ENCODE results near the gene TMSB4X.

The TMSB4X gene

GRCh38 chrX:12986886-12987285 lies 12.0 kb downstream of the TMSB4X start:
- H3K27me3 ChIP-seq (ENCODE audit: control insufficient read depth, insufficient read depth, low read length) = no peaks in the 10 kb centered on the region
- H3K9ac ChIP-seq (ENCODE audit: low read length) = no peak overlapping the region
- H3K9me3 ChIP-seq (ENCODE audit: control insufficient read depth, insufficient read depth, low read depth, low read length) = peaks cover 13% of the 10 kb centered on the region; the same call in 1 of the 2 replicates
- no peaks in the 10 kb centered on the region for H3K36me3 ChIP-seq (ENCODE audit: control insufficient read depth, insufficient read depth, low read length)
- no peak overlapping the region for H3K27ac ChIP-seq (ENCODE audit: low read depth, low read length)
- no peak overlapping the region for H3K4me3 ChIP-seq (ENCODE audit: low read depth, low read length)
- no peaks in the 10 kb centered on the region for H3K4me1 ChIP-seq (ENCODE audit: control insufficient read depth, insufficient read depth, low read length)

- H3K9me3 ChIP-seq (ENCODE audit: control insufficient read depth, insufficient read depth, low read depth, low read length) = peaks cover 13% of the 10 kb centered on the region; the same call in 1 of the 2 replicates
These were observed 12.4 kb downstream of the TMSB4X start for GRCh38 chrX:12987340-12987739.

GRCh38 chrX:12987900-12988594 lies 13.1 kb downstream of the TMSB4X start:
- H3K9ac ChIP-seq (ENCODE audit: low read length) = no peak overlapping the region
- H3K27me3 ChIP-seq (ENCODE audit: control insufficient read depth, insufficient read depth, low read length) = no peaks in the 10 kb centered on the region
- no peaks in the 10 kb centered on the region for H3K36me3 ChIP-seq (ENCODE audit: control insufficient read depth, insufficient read depth, low read length)
- H3K4me3 ChIP-seq (ENCODE audit: low read depth, low read length) = no peak overlapping the region
- peaks cover 13% of the 10 kb centered on the region; the same call in 1 of the 2 replicates for H3K9me3 ChIP-seq (ENCODE audit: control insufficient read depth, insufficient read depth, low read depth, low read length)
- no peaks in the 10 kb centered on the region for H3K4me1 ChIP-seq (ENCODE audit: control insufficient read depth, insufficient read depth, low read length)
- no peak overlapping the region for H3K27ac ChIP-seq (ENCODE audit: low read depth, low read length)

More at GRCh38 chrX:12987340-12987739, 12.4 kb downstream of the TMSB4X start:
- Histone ChIP-seq H3K4me1 (ENCODE audit: control insufficient read depth, insufficient read depth, low read length) (no peaks in the 10 kb centered on the region), H3K27me3 (ENCODE audit: control insufficient read depth, insufficient read depth, low read length) (no peaks in the 10 kb centered on the region), H3K9ac (ENCODE audit: low read length) (no peak overlapping the region), H3K4me3 (ENCODE audit: low read depth, low read length) (no peak overlapping the region), H3K27ac (ENCODE audit: low read depth, low read length) (no peak overlapping the region), H3K36me3 (ENCODE audit: control insufficient read depth, insufficient read depth, low read length) (no peaks in the 10 kb centered on the region)

GRCh38 chrX:12988797-12989196 lies 13.9 kb downstream of the TMSB4X start:
- no peak overlapping the region for H3K9ac ChIP-seq (ENCODE audit: low read length)
- H3K4me1 ChIP-seq (ENCODE audit: control insufficient read depth, insufficient read depth, low read length) = no peaks in the 10 kb centered on the region
- peaks cover 13% of the 10 kb centered on the region; the same call in 1 of the 2 replicates for H3K9me3 ChIP-seq (ENCODE audit: control insufficient read depth, insufficient read depth, low read depth, low read length)
- H3K36me3 ChIP-seq (ENCODE audit: control insufficient read depth, insufficient read depth, low read length) = no peaks in the 10 kb centered on the region
- H3K27me3 ChIP-seq (ENCODE audit: control insufficient read depth, insufficient read depth, low read length) = no peaks in the 10 kb centered on the region
- H3K27ac ChIP-seq (ENCODE audit: low read depth, low read length) = no peak overlapping the region
- no peak overlapping the region for H3K4me3 ChIP-seq (ENCODE audit: low read depth, low read length)

- Histone ChIP-seq H3K4me1 (ENCODE audit: control insufficient read depth, insufficient read depth, low read length) (no peaks in the 10 kb centered on the region), H3K9ac (ENCODE audit: low read length) (no peak overlapping the region), H3K9me3 (ENCODE audit: control insufficient read depth, insufficient read depth, low read depth, low read length) (peaks cover 13% of the 10 kb centered on the region; the same call in 1 of the 2 replicates), H3K4me3 (ENCODE audit: low read depth, low read length) (no peak overlapping the region), H3K36me3 (ENCODE audit: control insufficient read depth, insufficient read depth, low read length) (no peaks in the 10 kb centered on the region), H3K27me3 (ENCODE audit: control insufficient read depth, insufficient read depth, low read length) (no peaks in the 10 kb centered on the region), H3K27ac (ENCODE audit: low read depth, low read length) (no peak overlapping the region)
These were observed 14.6 kb downstream of the TMSB4X start for GRCh38 chrX:12989461-12989860.

- no peaks in the 10 kb centered on the region for H3K27me3 ChIP-seq (ENCODE audit: control insufficient read depth, insufficient read depth, low read length)
- no peak overlapping the region for H3K4me3 ChIP-seq (ENCODE audit: low read depth, low read length)
- no peaks in the 10 kb centered on the region for H3K4me1 ChIP-seq (ENCODE audit: control insufficient read depth, insufficient read depth, low read length)
- no peak overlapping the region for H3K27ac ChIP-seq (ENCODE audit: low read depth, low read length)
- no peak overlapping the region for H3K9ac ChIP-seq (ENCODE audit: low read length)
- no peaks in the 10 kb centered on the region for H3K36me3 ChIP-seq (ENCODE audit: control insufficient read depth, insufficient read depth, low read length)
- peaks cover 7% of the 10 kb centered on the region; the same call in 1 of the 2 replicates for H3K9me3 ChIP-seq (ENCODE audit: control insufficient read depth, insufficient read depth, low read depth, low read length)
These were observed 16.7 kb downstream of the TMSB4X start for GRCh38 chrX:12991575-12991974.

GRCh38 chrX:12992544-12993118 lies 17.7 kb downstream of the TMSB4X start:
- Histone ChIP-seq H3K4me3 (ENCODE audit: low read depth, low read length) (no peak overlapping the region), H3K27ac (ENCODE audit: low read depth, low read length) (no peak overlapping the region), H3K27me3 (ENCODE audit: control insufficient read depth, insufficient read depth, low read length) (no peaks in the 10 kb centered on the region), H3K9ac (ENCODE audit: low read length) (no peak overlapping the region), H3K9me3 (ENCODE audit: control insufficient read depth, insufficient read depth, low read depth, low read length) (no peaks in the 10 kb centered on the region), H3K4me1 (ENCODE audit: control insufficient read depth, insufficient read depth, low read length) (no peaks in the 10 kb centered on the region; the same call in 1 of the 2 replicates), H3K36me3 (ENCODE audit: control insufficient read depth, insufficient read depth, low read length) (no peaks in the 10 kb centered on the region)

- no peak overlapping the region for H3K9ac ChIP-seq (ENCODE audit: low read length)
- H3K27me3 ChIP-seq (ENCODE audit: control insufficient read depth, insufficient read depth, low read length) = no peaks in the 10 kb centered on the region
- no peak overlapping the region for H3K27ac ChIP-seq (ENCODE audit: low read depth, low read length)
- H3K9me3 ChIP-seq (ENCODE audit: control insufficient read depth, insufficient read depth, low read depth, low read length) = no peaks in the 10 kb centered on the region
- no peak overlapping the region for H3K4me3 ChIP-seq (ENCODE audit: low read depth, low read length)
- peaks cover 10% of the 10 kb centered on the region for H3K4me1 ChIP-seq (ENCODE audit: control insufficient read depth, insufficient read depth, low read length)
- H3K36me3 ChIP-seq (ENCODE audit: control insufficient read depth, insufficient read depth, low read length) = no peaks in the 10 kb centered on the region
These were observed 18.9 kb downstream of the TMSB4X start for GRCh38 chrX:12993826-12994225.

GRCh38 chrX:12994321-12994720 lies 19.4 kb downstream of the TMSB4X start:
- Histone ChIP-seq H3K4me1 (ENCODE audit: control insufficient read depth, insufficient read depth, low read length) (peaks cover 15% of the 10 kb centered on the region), H3K9me3 (ENCODE audit: control insufficient read depth, insufficient read depth, low read depth, low read length) (no peaks in the 10 kb centered on the region), H3K27me3 (ENCODE audit: control insufficient read depth, insufficient read depth, low read length) (no peaks in the 10 kb centered on the region), H3K36me3 (ENCODE audit: control insufficient read depth, insufficient read depth, low read length) (no peaks in the 10 kb centered on the region), H3K27ac (ENCODE audit: low read depth, low read length) (no peak overlapping the region), H3K9ac (ENCODE audit: low read length) (no peak overlapping the region), H3K4me3 (ENCODE audit: low read depth, low read length) (no peak overlapping the region)

- H3K9ac ChIP-seq (ENCODE audit: low read length) = no peak overlapping the region
- no peak overlapping the region for H3K27ac ChIP-seq (ENCODE audit: low read depth, low read length)
- H3K4me1 ChIP-seq (ENCODE audit: control insufficient read depth, insufficient read depth, low read length) = peaks cover 29% of the 10 kb centered on the region
- H3K27me3 ChIP-seq (ENCODE audit: control insufficient read depth, insufficient read depth, low read length) = no peaks in the 10 kb centered on the region
- H3K4me3 ChIP-seq (ENCODE audit: low read depth, low read length) = no peak overlapping the region
- H3K9me3 ChIP-seq (ENCODE audit: control insufficient read depth, insufficient read depth, low read depth, low read length) = no peaks in the 10 kb centered on the region
- no peaks in the 10 kb centered on the region for H3K36me3 ChIP-seq (ENCODE audit: control insufficient read depth, insufficient read depth, low read length)
These were observed 22.1 kb downstream of the TMSB4X start for GRCh38 chrX:12996934-12997435.

- Histone ChIP-seq H3K4me1 (ENCODE audit: control insufficient read depth, insufficient read depth, low read length) (peaks cover 29% of the 10 kb centered on the region), H3K36me3 (ENCODE audit: control insufficient read depth, insufficient read depth, low read length) (no peaks in the 10 kb centered on the region), H3K27me3 (ENCODE audit: control insufficient read depth, insufficient read depth, low read length) (no peaks in the 10 kb centered on the region), H3K9me3 (ENCODE audit: control insufficient read depth, insufficient read depth, low read depth, low read length) (no peaks in the 10 kb centered on the region), H3K4me3 (ENCODE audit: low read depth, low read length) (no peak overlapping the region), H3K9ac (ENCODE audit: low read length) (no peak overlapping the region), H3K27ac (ENCODE audit: low read depth, low read length) (no peak overlapping the region)
These were observed 23.2 kb downstream of the TMSB4X start for GRCh38 chrX:12997906-12998687.
